HG03521 (cell line): ENCODE measurements around the gene SULT4A1.
"Not testable (repeated sequence)": the region's sequence is repeated elsewhere in the genome, so short reads cannot be mapped to it uniquely, and the experiment has no call there.

ENCODE experiments used
- ATAC-seq: cut with Tn5 transposase; IDR thresholded peaks from one replicate; pipeline ENCODE4 v1.9.1; 2021; ENCODE audit warnings: mild to moderate bottlenecking, moderate library complexity; ENCODE audit not compliant: unreplicated experiment

SULT4A1 gene

GRCh38 chr22:43887391-43887790, 25.1 kb upstream of the SULT4A1 start:
- ATAC-seq, result no peak

- ATAC-seq, result no peak
These were observed 23.9 kb upstream of the SULT4A1 start for GRCh38 chr22:43886231-43886630.

- ATAC-seq, result no peak
These were observed 23.5 kb upstream of the SULT4A1 start for GRCh38 chr22:43885786-43886185.

- no peak for ATAC-seq
These were observed 23.0 kb upstream of the SULT4A1 start for GRCh38 chr22:43885319-43885671.

GRCh38 chr22:43884600-43885318, 22.4 kb upstream of the SULT4A1 start:
- ATAC-seq, result peak; percentile 57

- no peak for ATAC-seq
These were observed 21.6 kb upstream of the SULT4A1 start for GRCh38 chr22:43883719-43884415.

GRCh38 chr22:43883012-43883661, 20.8 kb upstream of the SULT4A1 start:
- ATAC-seq, result no peak

- no peak for ATAC-seq
These were observed 19.9 kb upstream of the SULT4A1 start for GRCh38 chr22:43882122-43882767.

GRCh38 chr22:43881091-43882061, 19.1 kb upstream of the SULT4A1 start:
- no peak for ATAC-seq

GRCh38 chr22:43880541-43880991, 18.3 kb upstream of the SULT4A1 start:
- ATAC-seq, result no peak

GRCh38 chr22:43879901-43880540, 17.7 kb upstream of the SULT4A1 start:
- no peak for ATAC-seq

- ATAC-seq, result no peak
These were observed 16.7 kb upstream of the SULT4A1 start for GRCh38 chr22:43878831-43879550.

GRCh38 chr22:43878079-43878795, 15.9 kb upstream of the SULT4A1 start:
- ATAC-seq, result no peak

GRCh38 chr22:43876866-43877509, 14.7 kb upstream of the SULT4A1 start:
- ATAC-seq, result no peak

- no peak for ATAC-seq
These were observed 7.5 kb upstream of the SULT4A1 start for GRCh38 chr22:43869799-43870198.

GRCh38 chr22:43869001-43869400, 6.7 kb upstream of the SULT4A1 start:
- not testable (repeated sequence) for ATAC-seq

- ATAC-seq, result no peak
These were observed 5.7 kb upstream of the SULT4A1 start for GRCh38 chr22:43867839-43868635.
